DOHH2 (cell line): Measurements from ENCODE around the gene CACYBP.

Experiments
- H3F3A ChIP-seq: fragments of 200-600 bp; sonication (generic), shearing (Covaris generic); 2 replicates; pipeline ENCODE4 v1.6.0; 2016; ENCODE audit warnings: antibody characterized with exemption, mild to moderate bottlenecking; ENCODE audit not compliant: control insufficient read depth, insufficient read depth
- H3K27ac ChIP-seq: fragments of 200-600 bp; sonication (generic); 2 replicates; pipeline ENCODE4 v1.5.1; 2014; ENCODE audit warnings: low read depth, mild to moderate bottlenecking, low read length, moderate library complexity
- H3K27me3 ChIP-seq: fragments of 200-600 bp; sonication (generic); 2 replicates; pipeline ENCODE4 v1.6.1; 2014; ENCODE audit warnings: mild to moderate bottlenecking, low read length, mixed read lengths; ENCODE audit not compliant: control insufficient read depth
- H3K36me3 ChIP-seq: fragments of 200-600 bp; sonication (generic); 2 replicates; pipeline ENCODE4 v1.6.1; 2014; ENCODE audit warnings: mild to moderate bottlenecking, low read length, moderate library complexity, mixed read lengths; ENCODE audit not compliant: control insufficient read depth
- H3K4me1 ChIP-seq: fragments of 200-600 bp; sonication (generic); 2 replicates; pipeline ENCODE4 v1.6.1; 2014; ENCODE audit warnings: mild to moderate bottlenecking, low read length, mixed read lengths; ENCODE audit not compliant: control insufficient read depth
- H3K4me2 ChIP-seq: fragments of 200-600 bp; sonication (generic); 2 replicates; pipeline ENCODE4 v1.6.0; 2014; ENCODE audit warnings: mild to moderate bottlenecking, low read length, moderate library complexity
- H3K4me3 ChIP-seq: fragments of 200-600 bp; sonication (generic); 2 replicates; pipeline ENCODE4 v1.5.1; 2014; ENCODE audit warnings: mild to moderate bottlenecking, low read length, mixed read lengths
- H3K79me2 ChIP-seq: fragments of 200-600 bp; sonication (generic); 2 replicates; pipeline ENCODE4 v1.6.1; 2014; ENCODE audit warnings: mild to moderate bottlenecking, low read length, mixed read lengths; ENCODE audit not compliant: control insufficient read depth
- H3K9me2 ChIP-seq: fragments of 200-600 bp; sonication (generic); replicated peaks from 2 replicates; pipeline ENCODE4 v1.6.1; 2014; ENCODE audit warnings: mild to moderate bottlenecking, low read length, mixed read lengths; ENCODE audit not compliant: control insufficient read depth
- H3K9me3 ChIP-seq: fragments of 200-600 bp; sonication (generic); 2 replicates; pipeline ENCODE4 v1.6.1; 2014; ENCODE audit warnings: antibody characterized with exemption, low read length, mixed read lengths; ENCODE audit not compliant: control insufficient read depth, insufficient read depth
- H4K20me1 ChIP-seq: fragments of 200-600 bp; sonication (generic); 2 replicates; pipeline ENCODE4 v1.6.0; 2014; ENCODE audit warnings: low read depth, mild to moderate bottlenecking, antibody characterized with exemption, low read length, moderate library complexity; ENCODE audit not compliant: control insufficient read depth, insufficient read depth
- CTCF ChIP-seq: fragments of 200-600 bp; sonication (generic); IDR thresholded peaks from one replicate; pipeline ENCODE4 v1.5.1; 2014; ENCODE audit warnings: antibody characterized with exemption, mild to moderate bottlenecking, low read depth, low read length; ENCODE audit not compliant: poor library complexity, severe bottlenecking
- EZH2phosphoT487 ChIP-seq: fragments of 200-600 bp; sonication (generic); IDR thresholded peaks from 2 replicates; pipeline ENCODE4 v1.6.1; 2017; ENCODE audit warnings: borderline replicate concordance, mild to moderate bottlenecking, antibody characterized with exemption, low read length, moderate library complexity, mixed read lengths

The CACYBP gene

GRCh38 chr1:174965362-174966007 lies 34.3 kb upstream of the CACYBP start:
- peaks cover 80% of the 10 kb centered on the region for H3K4me1 ChIP-seq
- H3K36me3 ChIP-seq, result peaks cover 17% of the 10 kb centered on the region
- peak overlapping the region; percentile 66 for H3K27ac ChIP-seq
- peak overlapping the region; percentile 63 for H3K4me2 ChIP-seq
- no peaks in the 10 kb centered on the region for H4K20me1 ChIP-seq
- H3K27me3 ChIP-seq, result no peaks in the 10 kb centered on the region
- H3K9me2 ChIP-seq, result no peaks in the 10 kb centered on the region
- no peaks in the 10 kb centered on the region for H3K9me3 ChIP-seq
- TF ChIP-seq CTCF, result no peak
- TF ChIP-seq EZH2phosphoT487, result no peak
- H3K4me3 ChIP-seq, result peak overlapping the region; percentile 57
- no peaks in the 10 kb centered on the region for H3K79me2 ChIP-seq
- H3F3A ChIP-seq, result peaks cover 26% of the 10 kb centered on the region

GRCh38 chr1:174966008-174966572 lies 33.7 kb upstream of the CACYBP start:
- peak overlapping the region; percentile 66 for H3K27ac ChIP-seq
- no peaks in the 10 kb centered on the region for H3K9me2 ChIP-seq
- H4K20me1 ChIP-seq, result no peaks in the 10 kb centered on the region
- no peaks in the 10 kb centered on the region for H3K79me2 ChIP-seq
- H3K9me3 ChIP-seq, result no peaks in the 10 kb centered on the region
- H3K36me3 ChIP-seq, result peaks cover 17% of the 10 kb centered on the region
- peak overlapping the region; percentile 57 for H3K4me3 ChIP-seq
- TF ChIP-seq EZH2phosphoT487, result no peak
- TF ChIP-seq CTCF, result no peak
- peaks cover 30% of the 10 kb centered on the region for H3F3A ChIP-seq
- H3K4me1 ChIP-seq, result peaks cover 80% of the 10 kb centered on the region
- no peaks in the 10 kb centered on the region for H3K27me3 ChIP-seq
- peak overlapping the region; percentile 63 for H3K4me2 ChIP-seq

GRCh38 chr1:174967845-174968705 lies 31.7 kb upstream of the CACYBP start:
- peaks cover 83% of the 10 kb centered on the region for H3K4me1 ChIP-seq
- no peaks in the 10 kb centered on the region for H3K9me2 ChIP-seq
- H3K27ac ChIP-seq, result peak overlapping the region; percentile 53
- peak overlapping the region; percentile 58 for H3K4me2 ChIP-seq
- no peaks in the 10 kb centered on the region for H3K27me3 ChIP-seq
- peaks cover 28% of the 10 kb centered on the region for H3F3A ChIP-seq
- TF ChIP-seq CTCF (no peak), EZH2phosphoT487 (no peak)
- H4K20me1 ChIP-seq, result no peaks in the 10 kb centered on the region
- H3K36me3 ChIP-seq, result peaks cover 26% of the 10 kb centered on the region
- H3K79me2 ChIP-seq, result no peaks in the 10 kb centered on the region
- H3K9me3 ChIP-seq, result no peaks in the 10 kb centered on the region
- H3K4me3 ChIP-seq, result peak overlapping the region; percentile 35
